Activated CD4-positive, alpha-beta T cell treated with anti-CD3 and anti-CD28 coated beads for 1 hour (primary cell): ENCODE results near the gene RBMX2.
A peak's percentile ranks its signal among the peaks of the same experiment; 100 is the strongest.
"Not testable (repeated sequence)": the region's sequence is repeated elsewhere in the genome, so short reads cannot be mapped to it uniquely, and the experiment has no call there.

Source experiments
- DNase-seq: peaks from one replicate; pipeline ENCODE4 v3.0.0-alpha.2; 2020

RBMX2 gene

GRCh38 chrX:130401415-130402207 is at the start of gene RBMX2:
TSS of gene RBMX2 (plus strand) at chrX:130401987. CDS start at chrX:130402033, 46 bp downstream.
- peak; percentile 53 for DNase-seq

GRCh38 chrX:130352050-130352449 is 49.7 kb upstream of the RBMX2 start:
- DNase-seq, result not testable (repeated sequence)

DNA sequence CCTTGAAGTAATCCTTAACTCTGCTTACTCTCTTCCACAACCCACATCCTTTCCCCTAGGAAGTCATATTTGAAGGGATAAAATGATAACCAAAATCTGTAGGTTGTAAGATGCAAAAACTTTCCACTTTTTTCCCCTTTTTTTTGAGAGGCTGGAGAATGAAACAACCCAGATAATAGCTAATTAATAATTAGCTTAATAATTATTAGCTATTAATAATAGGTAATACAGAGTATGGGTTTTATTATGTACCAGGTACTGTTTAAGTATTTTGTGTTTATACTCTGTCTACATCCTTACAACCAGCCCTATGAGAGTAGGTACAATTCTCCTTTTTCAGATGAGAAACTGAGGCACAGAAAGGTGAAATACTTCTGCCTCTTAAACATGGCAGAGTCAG is 25.7 kb upstream of the RBMX2 start:
- DNase-seq, result no peak

DNA sequence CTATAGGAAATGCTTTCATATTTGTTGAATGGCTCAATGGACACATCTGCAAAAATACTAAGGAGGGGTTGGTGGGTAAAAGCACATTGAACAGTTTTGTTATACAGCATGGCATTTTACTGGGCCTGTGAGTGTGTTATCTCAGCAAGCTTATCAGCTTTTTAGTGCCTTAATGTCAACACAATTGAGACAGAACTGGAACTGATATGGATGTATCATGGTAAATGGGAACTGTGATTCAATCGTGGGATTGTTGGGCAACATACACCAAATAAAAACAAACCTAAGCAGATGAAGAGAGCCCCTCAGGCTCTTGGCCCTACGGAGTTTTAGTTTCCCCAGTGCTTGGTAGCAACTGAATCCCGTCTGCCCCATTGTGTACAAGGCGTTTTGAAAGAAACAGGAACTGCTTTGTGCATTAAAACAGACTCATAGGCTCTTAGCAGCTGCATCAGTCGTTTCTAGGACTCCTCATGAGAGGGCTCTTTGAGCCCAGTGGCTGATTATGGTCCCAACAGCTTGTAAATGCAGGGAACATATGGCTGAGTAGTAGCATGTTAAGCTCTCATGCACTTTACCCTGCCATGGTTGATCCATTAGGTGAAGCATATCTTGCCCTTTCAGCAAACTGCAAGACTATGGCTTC is 23.6 kb upstream of the RBMX2 start:
- DNase-seq, result no peak

- no peak for DNase-seq
Observed at GRCh38 chrX:130385520-130385919, 16.3 kb upstream of the RBMX2 start, which contains the start of gene GPR119. TSS of gene GPR119 (minus strand) at chrX:130385674. CDS start at chrX:130385447, 227 bp downstream.

- no peak for DNase-seq
Observed at GRCh38 chrX:130386408-130386808, 15.4 kb upstream of the RBMX2 start.

DNA sequence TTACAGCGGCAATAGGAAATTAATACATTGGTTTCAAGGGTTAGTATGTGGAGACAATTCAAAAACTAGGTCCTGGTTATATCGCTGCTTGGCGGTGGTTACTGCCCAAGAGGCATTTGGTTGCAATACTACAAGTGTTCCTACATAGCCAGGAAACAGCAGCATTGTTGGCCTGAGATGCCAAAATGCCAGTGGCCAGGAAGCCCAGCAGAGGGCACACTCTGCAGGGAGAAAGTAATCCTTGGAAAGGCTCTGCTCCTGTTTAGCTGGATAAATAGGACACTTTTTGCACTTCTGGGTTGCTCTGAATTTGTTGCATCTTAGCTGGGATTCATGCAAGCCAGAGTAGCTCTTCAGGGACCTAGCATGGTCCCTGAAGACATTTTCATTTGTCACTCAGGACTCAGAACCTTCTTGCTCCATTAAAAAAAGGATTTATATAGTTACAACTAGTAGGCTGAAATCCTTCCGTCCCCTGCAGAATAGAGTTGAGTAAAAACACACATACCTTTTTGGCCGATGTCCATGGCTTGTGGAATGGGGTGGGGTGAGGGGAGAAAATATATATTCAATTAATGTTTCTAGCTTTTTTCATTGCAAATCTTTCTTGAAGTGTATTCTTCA is 8.2 kb upstream of the RBMX2 start:
- no peak for DNase-seq

GRCh38 chrX:130395341-130395740 is 6.4 kb upstream of the RBMX2 start:
- no peak for DNase-seq

- no peak for DNase-seq
Observed at GRCh38 chrX:130402208-130402684, 459 bp downstream of the RBMX2 start.

GRCh38 chrX:130413415-130413814 is 11.6 kb downstream of the RBMX2 start:
- DNase-seq, result no peak

GRCh38 chrX:130414800-130415199 is 13.0 kb downstream of the RBMX2 start:
- no peak for DNase-seq

DNA sequence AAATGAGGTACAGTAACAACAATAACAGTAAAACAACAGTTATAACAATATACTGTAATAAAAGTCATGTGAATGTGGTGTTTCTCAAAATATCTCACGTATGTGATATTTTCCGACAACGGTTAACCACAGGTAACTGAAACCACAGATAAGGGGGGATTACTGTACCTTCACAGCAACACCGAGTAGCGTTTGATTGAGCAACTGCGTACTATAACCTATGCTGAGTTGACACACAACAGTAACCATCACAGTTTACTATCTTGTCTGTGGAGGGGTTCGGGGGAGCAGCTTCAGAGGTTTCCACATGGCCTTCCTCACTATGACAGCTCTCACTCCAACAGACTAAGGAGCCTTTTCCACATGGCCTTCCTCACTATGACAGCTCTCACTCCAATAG is 13.4 kb downstream of the RBMX2 start:
- DNase-seq, result no peak

GRCh38 chrX:130416785-130417184 is 15.0 kb downstream of the RBMX2 start:
- no peak for DNase-seq

DNA sequence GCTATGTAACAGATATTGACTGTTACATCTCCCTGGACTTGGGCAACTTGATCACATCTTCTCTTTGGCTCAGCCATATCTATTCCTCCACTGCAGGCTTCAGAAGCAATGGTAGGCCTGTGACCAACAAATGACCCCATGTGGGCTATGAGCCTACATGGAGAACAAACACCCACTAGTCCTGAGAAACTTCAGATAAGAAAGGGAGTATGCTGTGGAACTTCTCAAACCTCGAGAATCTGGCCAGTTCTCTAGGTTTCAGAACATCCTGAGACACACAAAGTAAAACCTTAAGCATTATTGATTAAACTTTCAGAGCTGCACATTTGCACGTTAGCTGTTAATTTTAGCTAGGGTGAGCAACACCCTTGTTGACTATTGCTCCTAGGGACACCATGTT is 16.3 kb downstream of the RBMX2 start:
- no peak for DNase-seq

DNA sequence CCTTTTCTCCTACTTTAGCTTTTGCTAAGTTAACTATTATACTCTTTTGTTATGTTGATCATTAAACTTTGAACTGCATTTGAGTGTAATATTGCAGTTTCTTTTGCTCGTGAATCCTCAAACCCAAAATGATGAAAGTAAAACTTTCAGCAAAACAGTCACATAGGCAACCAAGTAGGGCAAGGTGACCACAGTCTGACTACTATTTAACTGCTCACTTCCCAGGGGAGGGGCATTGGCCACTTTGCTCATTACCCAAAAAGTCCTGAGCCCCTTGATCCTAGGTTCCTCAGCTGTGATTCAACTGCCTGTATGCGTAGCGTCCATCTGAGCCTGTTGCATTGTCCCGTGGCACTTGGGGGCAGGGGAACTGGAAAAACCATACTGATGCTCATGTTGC is 17.0 kb downstream of the RBMX2 start:
- no peak for DNase-seq

GRCh38 chrX:130419263-130419662 is 17.5 kb downstream of the RBMX2 start:
- DNase-seq, result no peak

GRCh38 chrX:130426531-130426930 is 24.7 kb downstream of the RBMX2 start:
- DNase-seq, result no peak

DNA sequence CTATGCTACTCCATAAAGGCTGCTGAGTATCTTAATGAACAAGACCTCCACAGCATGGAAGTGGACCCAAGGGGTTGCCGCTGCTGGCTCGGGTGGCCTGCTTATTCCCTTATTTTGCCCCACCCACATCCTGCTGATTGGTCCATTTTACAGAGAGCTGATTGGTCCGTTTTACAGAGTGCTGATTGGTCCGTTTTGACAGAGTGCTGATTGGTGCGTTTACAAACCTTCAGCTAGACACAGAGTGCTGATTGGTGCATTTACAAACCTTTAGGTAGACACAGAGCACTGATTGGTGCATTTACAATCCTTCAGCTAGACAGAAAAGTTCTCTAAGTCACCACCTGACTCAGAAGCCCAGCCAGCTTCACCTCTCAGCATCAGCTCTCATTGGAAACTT is 27.4 kb downstream of the RBMX2 start:
- DNase-seq, result not testable (repeated sequence)

DNA sequence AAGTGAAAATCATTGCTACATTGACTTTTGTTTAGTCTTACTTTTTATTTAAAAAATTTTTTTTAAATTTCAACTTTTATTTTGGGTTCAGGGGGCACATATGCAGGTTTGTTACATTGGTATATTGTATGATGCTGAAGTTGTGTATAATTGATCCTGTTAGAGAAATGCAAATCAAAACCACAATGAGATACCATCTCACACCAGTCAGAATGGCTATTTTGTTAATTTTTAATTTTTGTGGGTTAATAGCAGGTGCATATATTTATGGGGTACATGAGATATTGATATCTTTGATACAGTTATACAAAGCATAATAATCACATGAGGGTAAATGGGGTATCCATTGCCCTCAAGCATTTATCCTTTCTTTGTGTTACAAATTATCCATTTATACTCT is 34.1 kb downstream of the RBMX2 start:
- DNase-seq, result no peak

DNA sequence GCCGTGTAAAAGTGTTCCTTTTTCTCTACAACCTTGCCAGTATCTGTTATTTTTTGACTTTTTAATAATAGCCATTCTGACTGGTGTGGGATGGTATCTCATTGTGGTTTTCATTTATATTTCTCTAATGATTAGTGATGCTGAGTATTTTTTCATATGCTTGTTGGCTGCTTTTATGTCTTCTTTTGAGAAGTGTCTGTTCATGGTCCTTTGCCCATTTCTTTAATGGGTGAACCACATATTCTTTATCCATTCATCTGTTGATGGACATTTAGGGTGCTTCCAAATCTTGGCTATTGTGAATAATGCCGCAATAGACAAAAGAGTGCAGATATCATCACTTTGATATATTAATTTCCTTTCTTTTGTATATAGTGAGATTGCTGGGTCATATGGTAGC is 36.2 kb downstream of the RBMX2 start:
- not testable (repeated sequence) for DNase-seq

- DNase-seq, result no peak
Observed at GRCh38 chrX:130443875-130444274, 42.1 kb downstream of the RBMX2 start.

- DNase-seq, result no peak
Observed at GRCh38 chrX:130444641-130445336, 43.0 kb downstream of the RBMX2 start.

GRCh38 chrX:130446974-130447373 is 45.2 kb downstream of the RBMX2 start:
- no peak for DNase-seq
